GF-D8 (cell line): ENCODE results near the gene FITM1.
A peak's percentile ranks its signal among the peaks of the same experiment; 100 is the strongest.

Experiments
- DNase-seq: peaks from one replicate; lab custom pipeline; 2025; lab: John Stamatoyannopoulos, UW

Gene FITM1, protein sequence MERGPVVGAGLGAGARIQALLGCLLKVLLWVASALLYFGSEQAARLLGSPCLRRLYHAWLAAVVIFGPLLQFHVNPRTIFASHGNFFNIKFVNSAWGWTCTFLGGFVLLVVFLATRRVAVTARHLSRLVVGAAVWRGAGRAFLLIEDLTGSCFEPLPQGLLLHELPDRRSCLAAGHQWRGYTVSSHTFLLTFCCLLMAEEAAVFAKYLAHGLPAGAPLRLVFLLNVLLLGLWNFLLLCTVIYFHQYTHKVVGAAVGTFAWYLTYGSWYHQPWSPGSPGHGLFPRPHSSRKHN

GRCh38 chr14:24130380-24130716 is at the start of gene FITM1:
Gene FITM1, plus strand, starts transcription at chr14:24130659. Its CDS starts 905 bp downstream, at chr14:24131564.
- no peak for DNase-seq

GRCh38 chr14:24080888-24081738 is 49.3 kb upstream of the FITM1 start:
- DNase-seq = no peak

- DNase-seq = no peak
Observed at GRCh38 chr14:24081739-24082211, 48.7 kb upstream of the FITM1 start.

- DNase-seq = no peak
Observed at GRCh38 chr14:24082411-24083080, 47.9 kb upstream of the FITM1 start.

- DNase-seq = no peak
Observed at GRCh38 chr14:24083462-24083861, 47.0 kb upstream of the FITM1 start.

DNA sequence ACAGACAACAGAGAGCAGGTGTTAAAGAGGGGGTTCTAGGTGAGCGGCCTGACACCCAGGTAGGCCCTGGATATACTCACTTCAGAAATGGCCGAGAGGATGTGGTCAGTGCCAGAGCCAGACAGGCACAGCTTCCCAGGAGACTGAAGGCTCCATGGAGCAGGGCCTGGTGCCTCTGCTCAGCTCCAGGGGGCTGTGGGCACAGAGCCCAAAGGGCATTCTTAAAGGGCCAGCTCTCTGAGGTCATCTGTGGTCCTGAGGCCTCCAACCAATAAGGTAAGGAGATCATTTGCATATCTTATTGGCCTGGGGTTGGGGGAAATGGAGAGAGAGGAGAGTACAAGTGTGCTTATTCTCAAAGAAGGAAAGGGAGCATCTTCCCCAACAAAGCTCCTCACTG is 46.0 kb upstream of the FITM1 start:
- DNase-seq = no peak

- no peak for DNase-seq
Observed at GRCh38 chr14:24085215-24085614, 45.2 kb upstream of the FITM1 start.

- no peak for DNase-seq
Observed at GRCh38 chr14:24086193-24086955, 44.1 kb upstream of the FITM1 start.

DNA sequence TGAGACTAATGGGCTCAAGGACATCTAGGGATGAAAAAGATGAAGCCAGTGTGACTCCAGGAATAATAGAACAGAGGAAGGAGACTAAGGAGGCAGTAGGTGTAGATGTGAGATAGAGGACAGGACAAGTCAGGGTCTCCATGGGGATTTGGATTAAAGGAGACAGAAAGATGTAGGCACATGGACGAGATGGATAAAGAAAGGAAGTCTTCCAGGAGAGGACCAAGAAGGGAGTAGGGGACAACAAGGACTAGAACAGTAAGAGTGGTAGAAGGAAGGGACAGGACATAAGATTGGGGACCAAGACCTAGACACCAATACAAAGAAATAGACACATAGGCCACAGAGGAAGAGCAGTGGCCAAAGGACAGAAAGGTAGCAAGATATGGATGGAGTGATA is 43.5 kb upstream of the FITM1 start:
- DNase-seq = no peak

GRCh38 chr14:24088095-24088494 is 42.4 kb upstream of the FITM1 start:
- DNase-seq = no peak

GRCh38 chr14:24089890-24090289 is 40.6 kb upstream of the FITM1 start:
- no peak for DNase-seq

- DNase-seq = no peak
Observed at GRCh38 chr14:24092110-24092504, 38.4 kb upstream of the FITM1 start.

GRCh38 chr14:24092505-24093206 is 37.8 kb upstream of the FITM1 start:
- DNase-seq = no peak

GRCh38 chr14:24093207-24093900 is 37.1 kb upstream of the FITM1 start:
- DNase-seq = no peak

DNA sequence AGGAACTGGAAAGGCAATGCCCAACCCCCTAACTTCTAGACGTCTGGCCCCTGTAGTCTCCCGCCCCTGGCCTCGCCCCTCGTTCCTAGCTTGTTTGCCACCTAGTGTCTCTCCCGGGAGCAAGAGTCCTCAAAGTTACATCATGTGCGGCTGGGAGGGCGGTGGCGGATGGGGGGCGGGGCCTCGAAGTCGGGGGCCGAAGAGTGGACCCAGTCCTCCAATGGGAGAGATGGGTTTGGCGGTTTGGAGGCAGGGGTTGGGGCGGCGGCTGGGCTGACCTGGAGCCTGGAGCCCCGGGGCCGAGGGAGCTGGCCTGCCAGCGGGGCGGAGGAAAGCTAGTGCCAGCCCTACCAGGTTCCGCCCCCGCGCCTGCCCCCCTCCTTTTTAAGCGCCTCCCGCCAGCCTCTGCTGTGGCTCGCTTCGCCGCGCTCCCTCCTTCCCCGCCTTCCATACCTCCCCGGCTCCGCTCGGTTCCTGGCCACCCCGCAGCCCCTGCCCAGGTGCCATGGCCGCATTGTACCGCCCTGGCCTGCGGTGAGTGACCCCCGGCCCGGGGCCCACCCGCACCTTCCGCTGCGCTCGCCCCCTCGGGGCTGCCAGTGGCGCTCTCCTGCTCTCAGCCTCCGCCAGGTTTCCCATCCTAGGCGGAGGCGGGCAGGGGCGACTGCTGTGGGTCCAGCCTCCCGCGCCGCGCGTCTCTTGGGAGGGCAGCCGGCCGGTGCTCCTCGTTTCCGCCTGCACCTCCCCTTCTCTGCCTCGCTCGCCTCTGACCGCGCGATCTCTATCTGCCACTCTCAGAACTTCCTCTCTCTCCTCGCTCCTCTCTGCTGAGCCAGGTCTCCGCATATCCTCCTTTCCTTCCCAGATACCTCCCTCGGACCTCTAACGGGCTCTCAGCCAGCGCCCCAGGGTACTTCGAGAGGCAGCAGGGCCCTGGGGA is 36.3 kb upstream of the FITM1 start, which contains the start of gene PCK2:
Gene PCK2, plus strand, starts transcription at position 411 of the 940 bp plus-strand sequence. Its CDS starts 95 bp downstream, at position 506.
- peak; percentile 79 for DNase-seq

DNA sequence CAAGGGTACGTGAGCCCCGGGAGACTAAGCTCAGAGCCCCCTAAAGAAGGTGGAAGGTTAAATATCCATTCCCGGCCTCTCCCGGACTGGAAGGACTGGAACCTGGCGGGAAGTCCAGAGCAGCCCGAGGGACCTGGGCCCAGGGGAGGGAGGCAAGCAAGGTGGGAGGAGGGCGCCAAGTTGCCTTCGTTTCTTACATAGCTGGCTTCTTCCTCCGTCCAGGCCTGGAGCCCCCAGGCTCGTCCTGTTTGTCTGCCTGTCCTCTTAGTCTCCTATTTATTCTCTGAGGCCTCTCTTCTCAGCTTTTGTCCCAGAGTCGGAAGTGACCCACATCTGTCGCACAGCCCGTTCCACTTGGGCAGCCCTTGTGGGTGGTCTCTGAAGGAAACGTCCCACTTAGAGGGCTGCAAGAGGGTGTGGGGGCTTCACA is 35.6 kb upstream of the FITM1 start:
- DNase-seq = no peak

- peak; percentile 11 for DNase-seq
Observed at GRCh38 chr14:24095271-24096068, 35.0 kb upstream of the FITM1 start.

DNA sequence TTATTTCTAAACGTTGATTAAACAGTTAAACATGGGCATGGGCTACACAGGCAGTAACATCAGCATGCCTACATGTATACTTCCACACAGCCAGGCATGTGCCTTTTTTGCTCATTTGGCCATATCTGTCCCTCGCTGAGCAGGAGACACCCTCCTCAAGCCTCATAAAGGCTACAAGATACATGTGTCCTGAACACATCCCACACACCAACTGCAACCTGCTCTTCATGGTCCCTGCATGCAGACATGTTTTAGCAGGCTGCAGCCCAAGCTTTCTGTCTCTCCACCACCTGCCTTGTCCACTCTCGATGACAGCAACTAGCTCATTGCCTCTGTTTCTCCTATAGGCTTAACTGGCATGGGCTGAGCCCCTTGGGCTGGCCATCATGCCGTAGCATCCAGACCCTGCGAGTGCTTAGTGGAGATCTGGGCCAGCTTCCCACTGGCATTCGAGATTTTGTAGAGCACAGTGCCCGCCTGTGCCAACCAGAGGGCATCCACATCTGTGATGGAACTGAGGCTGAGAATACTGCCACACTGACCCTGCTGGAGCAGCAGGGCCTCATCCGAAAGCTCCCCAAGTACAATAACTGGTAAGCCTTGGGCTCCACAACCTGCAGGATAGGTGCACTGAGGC is 33.8 kb upstream of the FITM1 start:
- no peak for DNase-seq
